Esophagus squamous epithelium (tissue), 4 donors: ENCODE data around the gene GTF2H4.

Experiments used
- CTCF ChIP-seq, 6 experiments: fragments of 450-650 bp in 4 of 6; fragments of 200-600 bp in 2 of 6; sonication (generic) in 2 of 6; IDR thresholded peaks; one replicate each; pipeline ENCODE4 v1.5.1; 2016 to 2019; ENCODE audit warnings: antibody characterized with exemption in 6 of 6, mild to moderate bottlenecking in 4 of 6, moderate library complexity in 4 of 6
- POLR2A ChIP-seq, 4 donors: fragments of 450-650 bp; IDR thresholded peaks; one replicate each; pipeline ENCODE4 v1.6.1; 2017; ENCODE audit warnings: antibody characterized with exemption in 4 of 4, mild to moderate bottlenecking in 4 of 4, moderate library complexity in 3 of 4

DNA sequence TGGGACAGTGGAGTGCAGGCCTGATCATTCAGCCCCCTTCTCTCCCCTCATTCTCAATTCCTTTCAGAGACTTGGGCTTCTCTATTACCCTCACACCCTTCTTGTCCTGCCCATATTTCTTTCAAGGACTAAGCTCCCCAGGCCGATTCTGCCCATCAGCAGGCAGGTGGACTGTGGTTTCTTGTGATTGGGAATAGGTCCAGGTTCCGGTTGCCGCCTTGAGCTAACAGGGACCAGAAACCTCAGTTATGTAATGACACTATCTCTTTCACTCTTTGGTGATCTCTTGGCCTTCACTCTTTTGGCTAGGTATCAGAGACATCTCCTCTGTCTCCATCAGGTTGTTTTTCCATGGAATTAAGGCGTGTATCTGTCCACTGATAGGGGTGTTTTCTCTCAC lies 39.2 kb downstream of the GTF2H4 start:
- TF ChIP-seq POLR2A (IDR thresholded peaks at IDR 0.05) = no peak
- TF ChIP-seq CTCF (IDR thresholded peaks at IDR 0.05) = no peak
